ENCODE results near the gene ABRACL.
A peak's percentile ranks its signal among the peaks of the same experiment; 100 is the strongest.

ABRACL gene

GRCh38 chr6:139027620-139028182 lies 844 bp upstream of the ABRACL start:
- H3K4me3 ChIP-seq (ENCODE audit: low read depth, low read length): peak overlapping the region; percentile 83
- peak; percentile 85 for DNase-seq (ENCODE audit: low read depth)
- no peak for TF ChIP-seq MYC (IDR thresholded peaks at IDR 0.05; ENCODE audit: low read depth, low read length)
- TF ChIP-seq MAX (IDR thresholded peaks at IDR 0.05; ENCODE audit: low read depth, low read length): no peak; the same call in 1 of the 2 replicates
- no peak for TF ChIP-seq CTCF (IDR thresholded peaks at IDR 0.05; ENCODE audit: low read depth, low read length)
- TF ChIP-seq POLR2A (IDR thresholded peaks at IDR 0.05; ENCODE audit: extremely low read depth, insufficient read length): no peak

GRCh38 chr6:139028215-139028657 lies 309 bp upstream of the ABRACL start:
- TF ChIP-seq POLR2A (IDR thresholded peaks at IDR 0.05; ENCODE audit: extremely low read depth, insufficient read length) (no peak), CTCF (IDR thresholded peaks at IDR 0.05; ENCODE audit: low read depth, low read length) (no peak), MYC (IDR thresholded peaks at IDR 0.05; ENCODE audit: low read depth, low read length) (no peak), MAX (IDR thresholded peaks at IDR 0.05; ENCODE audit: low read depth, low read length) (no peak)
- no peak for DNase-seq (ENCODE audit: low read depth)
- H3K4me3 ChIP-seq (ENCODE audit: low read depth, low read length): peak overlapping the region; percentile 83

GRCh38 chr6:139029470-139030227 lies 1.1 kb downstream of the ABRACL start:
- DNase-seq (ENCODE audit: low read depth): peak; percentile 81
- no peak for TF ChIP-seq POLR2A (IDR thresholded peaks at IDR 0.05; ENCODE audit: extremely low read depth, insufficient read length)
- peak; percentile 46; the same call in 1 of the 2 replicates for TF ChIP-seq MAX (IDR thresholded peaks at IDR 0.05; ENCODE audit: low read depth, low read length)
- TF ChIP-seq MYC (IDR thresholded peaks at IDR 0.05; ENCODE audit: low read depth, low read length): 0 out of 2 replicates have a peak, but pooled peaks have one; percentile 68

GRCh38 chr6:139030228-139030963 lies 1.9 kb downstream of the ABRACL start:
- DNase-seq (ENCODE audit: low read depth): peak; percentile 84
- H3K4me3 ChIP-seq (ENCODE audit: low read depth, low read length): peak overlapping the region; percentile 83
- TF ChIP-seq CTCF (IDR thresholded peaks at IDR 0.05; ENCODE audit: low read depth, low read length) (no peak), MAX (IDR thresholded peaks at IDR 0.05; ENCODE audit: low read depth, low read length) (peak; percentile 40; the same call in 1 of the 2 replicates), MYC (IDR thresholded peaks at IDR 0.05; ENCODE audit: low read depth, low read length) (peak; percentile 74), POLR2A (IDR thresholded peaks at IDR 0.05; ENCODE audit: extremely low read depth, insufficient read length) (no peak)

More at GRCh38 chr6:139029470-139030227, 1.1 kb downstream of the ABRACL start:
- peak overlapping the region; percentile 83 for H3K4me3 ChIP-seq (ENCODE audit: low read depth, low read length)

- H3K4me3 ChIP-seq (ENCODE audit: low read depth, low read length): no peak overlapping the region
- no peak for TF ChIP-seq MYC (IDR thresholded peaks at IDR 0.05; ENCODE audit: low read depth, low read length)
- TF ChIP-seq MAX (IDR thresholded peaks at IDR 0.05; ENCODE audit: low read depth, low read length): no peak
- no peak for TF ChIP-seq CTCF (IDR thresholded peaks at IDR 0.05; ENCODE audit: low read depth, low read length)
- TF ChIP-seq POLR2A (IDR thresholded peaks at IDR 0.05; ENCODE audit: extremely low read depth, insufficient read length): no peak
- DNase-seq (ENCODE audit: low read depth): no peak
Measured at GRCh38 chr6:139037490-139037889, 8.9 kb downstream of the ABRACL start.
